ENCODE measurements around the gene ELOA.
A peak's percentile ranks its signal among the peaks of the same experiment; 100 is the strongest.
"Not testable (repeated sequence)": the region's sequence is repeated elsewhere in the genome, so short reads cannot be mapped to it uniquely, and the experiment has no call there.

The ELOA gene

DNA sequence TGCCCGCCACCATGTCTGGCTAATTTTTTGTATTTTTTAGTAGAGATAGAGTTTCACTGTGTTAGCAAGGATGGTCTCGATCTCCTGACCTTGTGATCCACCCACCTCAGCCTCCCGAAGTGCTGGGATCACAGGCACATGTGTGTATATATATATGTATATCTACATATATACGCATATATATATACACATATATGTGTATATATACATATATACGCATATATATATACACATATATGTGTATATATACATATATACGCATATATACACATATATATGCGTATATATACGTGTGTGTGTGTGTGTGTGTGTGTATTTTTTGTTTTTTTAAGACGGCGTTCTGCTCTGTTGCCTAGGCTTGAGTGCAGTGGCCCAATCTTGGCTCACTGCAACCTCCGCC, 39.9 kb downstream of the ELOA start:
- DNase-seq (ENCODE audit: low spot score): not testable (repeated sequence)

GRCh38 chr1:23784846-23785245, 41.6 kb downstream of the ELOA start:
- no peak for DNase-seq (ENCODE audit: low spot score)

DNA sequence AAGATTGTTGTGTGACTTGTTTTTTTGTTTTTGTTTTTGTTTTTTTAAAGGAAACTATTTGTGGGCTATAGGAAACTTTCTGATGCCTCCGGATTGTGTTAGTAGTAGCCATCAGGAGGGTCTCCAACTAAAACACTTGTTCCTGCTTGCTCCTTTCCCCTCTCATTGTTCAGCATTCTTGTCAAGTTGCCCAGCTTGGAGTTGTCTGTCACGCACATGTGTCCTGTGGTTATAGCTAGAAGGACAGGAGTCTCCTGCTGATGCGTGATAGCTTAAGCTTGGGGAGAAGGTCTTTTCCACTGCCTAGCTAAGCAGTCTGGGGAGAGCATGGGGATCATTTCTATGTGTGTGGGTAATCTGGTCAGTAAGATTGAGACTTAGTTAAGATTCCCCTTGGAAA, 44.4 kb downstream of the ELOA start:
- no peak for DNase-seq (ENCODE audit: low spot score)

DNA sequence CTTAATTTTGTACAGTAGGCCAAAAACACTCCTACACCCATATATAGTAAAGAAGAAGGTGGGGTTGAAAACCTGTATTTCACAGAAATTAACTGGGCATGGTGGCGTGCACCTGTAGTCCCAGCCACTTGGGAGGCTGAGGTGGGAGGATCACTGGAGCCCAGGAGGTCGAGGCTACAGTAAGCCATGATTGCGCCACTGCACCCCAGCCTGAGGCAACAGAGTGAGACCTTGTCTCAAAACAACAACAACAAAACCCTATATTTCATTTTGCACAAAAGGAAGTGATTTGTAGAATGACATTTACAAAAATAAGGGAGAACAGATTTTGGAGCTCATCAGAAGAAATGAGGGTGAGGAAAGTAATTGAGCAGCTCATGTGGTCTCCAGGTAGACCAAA, 45.4 kb downstream of the ELOA start:
- no peak for DNase-seq (ENCODE audit: low spot score)

DNA sequence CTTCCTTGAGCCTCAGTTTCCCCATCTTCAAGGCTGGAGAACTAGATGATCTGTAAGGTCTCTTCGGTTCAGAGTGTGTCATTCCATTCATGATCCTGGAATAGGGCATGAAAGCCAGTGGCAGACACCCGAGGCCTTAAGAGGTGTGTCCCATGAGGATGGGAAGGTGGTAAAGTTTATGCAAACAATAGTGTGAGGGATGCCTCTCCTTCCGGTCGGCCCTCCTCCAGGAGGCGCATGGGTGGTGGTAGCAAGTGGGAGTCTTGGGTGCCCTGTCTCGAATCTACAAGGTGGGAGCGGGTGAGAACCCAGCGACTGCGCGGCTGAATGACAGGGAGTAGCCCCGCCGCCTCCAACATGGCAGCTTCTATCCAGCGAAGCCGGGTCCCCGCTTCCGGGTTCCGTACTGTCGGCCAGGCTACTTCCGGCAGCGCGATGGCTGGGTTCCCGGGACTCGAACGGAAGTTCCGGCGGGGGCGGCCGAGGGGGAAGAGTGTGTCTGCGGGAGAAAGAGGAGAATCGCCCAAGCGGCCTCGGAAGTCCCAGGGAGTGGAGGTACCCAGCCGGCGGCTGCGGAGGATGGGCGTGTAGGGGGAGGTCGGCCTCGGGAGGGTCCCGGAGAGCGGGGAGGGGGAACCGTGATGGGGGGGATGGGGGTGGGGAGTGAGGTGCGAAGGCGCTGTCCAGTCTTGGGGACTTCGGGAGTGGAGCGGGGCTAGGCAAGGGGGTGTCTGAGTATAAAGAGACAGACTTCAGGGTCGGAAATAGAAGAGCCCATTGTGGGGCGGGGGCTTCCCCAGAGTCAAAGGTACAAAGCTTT, 47.6 kb downstream of the ELOA start, which contains the start of gene LYPLA2:
Gene LYPLA2, plus strand, starts transcription at position 450 of the 820 bp plus-strand sequence. CDS start 1,538 bp downstream, outside the sequence.
- DNase-seq (ENCODE audit: low spot score): peak; percentile 96

GRCh38 chr1:23791516-23792047, 48.3 kb downstream of the ELOA start:
- DNase-seq (ENCODE audit: low spot score): no peak

DNA sequence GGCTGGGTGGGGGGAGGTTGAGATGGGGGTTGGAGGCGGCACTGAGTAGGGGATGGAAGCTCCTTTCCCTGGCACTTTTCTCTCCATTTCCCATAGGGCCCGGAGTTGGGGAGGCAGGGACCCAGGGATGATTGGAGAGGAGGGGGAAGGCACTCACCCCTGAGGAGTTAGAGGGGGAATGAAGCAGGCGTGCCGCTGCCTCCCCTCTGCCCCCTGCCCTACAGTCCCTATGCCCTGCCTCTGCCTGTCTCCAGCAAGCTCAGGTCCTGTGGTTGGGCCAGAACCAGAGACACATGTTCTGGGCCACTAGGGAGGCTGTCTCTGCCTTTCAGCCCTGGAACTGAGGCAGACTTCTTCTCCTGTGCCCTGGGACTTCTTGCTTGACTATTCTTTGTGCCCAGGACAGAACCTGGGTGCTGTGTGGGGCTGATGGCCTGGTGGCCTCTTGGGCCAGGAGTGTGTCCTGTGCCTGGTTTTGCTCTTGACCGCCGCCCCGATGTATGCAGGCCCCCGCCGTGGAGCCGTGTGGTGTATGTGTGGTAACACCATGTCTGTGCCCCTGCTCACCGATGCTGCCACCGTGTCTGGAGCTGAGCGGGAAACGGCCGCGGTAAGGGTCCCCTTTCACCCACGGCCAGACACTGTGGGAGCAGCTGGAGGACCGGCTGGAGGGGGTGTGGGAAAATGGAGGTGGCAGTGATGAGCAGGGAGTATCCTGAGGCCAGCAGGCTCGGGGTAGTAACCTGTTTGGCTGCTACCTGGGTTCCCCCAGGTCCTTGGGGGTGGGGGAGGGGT, 49.1 kb downstream of the ELOA start:
- DNase-seq (ENCODE audit: low spot score): no peak

DNA sequence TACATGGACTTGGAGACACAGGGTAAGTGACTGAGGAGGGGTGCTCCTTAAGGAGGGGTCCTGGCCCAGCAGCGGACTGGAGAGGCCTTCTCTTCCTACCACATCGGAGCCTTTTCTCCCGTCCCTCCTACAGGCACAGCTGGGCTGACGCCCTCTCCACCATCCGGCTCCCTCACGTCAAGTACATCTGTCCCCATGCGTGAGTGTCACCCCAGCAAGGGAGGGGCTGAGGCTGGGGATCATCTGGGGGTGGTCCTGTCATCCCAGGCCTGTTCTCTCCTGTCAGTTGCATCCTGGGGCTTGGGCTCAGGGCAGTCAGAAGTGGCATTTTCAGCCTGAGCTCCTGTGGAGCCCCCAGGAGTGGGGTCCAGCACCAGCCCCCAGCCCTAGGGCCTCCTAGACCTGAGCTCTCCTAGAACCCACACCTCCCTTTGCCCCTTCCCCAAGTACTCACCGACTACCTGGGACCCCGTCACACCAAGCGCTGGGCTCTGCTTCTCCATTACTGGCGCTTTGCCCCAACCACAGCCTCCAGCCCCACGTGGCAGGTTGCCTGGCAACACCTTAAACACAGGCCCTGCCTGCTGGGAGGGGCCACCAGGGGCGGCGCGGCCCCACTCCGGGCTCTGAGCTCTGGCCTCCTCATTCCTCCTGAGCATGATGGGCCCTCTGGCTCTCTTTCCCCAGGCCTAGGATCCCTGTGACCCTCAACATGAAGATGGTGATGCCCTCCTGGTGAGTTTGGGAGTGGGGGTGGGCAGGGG, 49.9 kb downstream of the ELOA start:
- no peak for DNase-seq (ENCODE audit: low spot score)

- no peak for DNase-seq (ENCODE audit: low spot score)
These were observed 50.8 kb downstream of the ELOA start for GRCh38 chr1:23793861-23794731.

GRCh38 chr1:23794732-23795182, 51.5 kb downstream of the ELOA start:
- DNase-seq (ENCODE audit: low spot score): not testable (repeated sequence)

- no peak for DNase-seq (ENCODE audit: low spot score)
These were observed 52.6 kb downstream of the ELOA start for GRCh38 chr1:23795676-23796465.

DNA sequence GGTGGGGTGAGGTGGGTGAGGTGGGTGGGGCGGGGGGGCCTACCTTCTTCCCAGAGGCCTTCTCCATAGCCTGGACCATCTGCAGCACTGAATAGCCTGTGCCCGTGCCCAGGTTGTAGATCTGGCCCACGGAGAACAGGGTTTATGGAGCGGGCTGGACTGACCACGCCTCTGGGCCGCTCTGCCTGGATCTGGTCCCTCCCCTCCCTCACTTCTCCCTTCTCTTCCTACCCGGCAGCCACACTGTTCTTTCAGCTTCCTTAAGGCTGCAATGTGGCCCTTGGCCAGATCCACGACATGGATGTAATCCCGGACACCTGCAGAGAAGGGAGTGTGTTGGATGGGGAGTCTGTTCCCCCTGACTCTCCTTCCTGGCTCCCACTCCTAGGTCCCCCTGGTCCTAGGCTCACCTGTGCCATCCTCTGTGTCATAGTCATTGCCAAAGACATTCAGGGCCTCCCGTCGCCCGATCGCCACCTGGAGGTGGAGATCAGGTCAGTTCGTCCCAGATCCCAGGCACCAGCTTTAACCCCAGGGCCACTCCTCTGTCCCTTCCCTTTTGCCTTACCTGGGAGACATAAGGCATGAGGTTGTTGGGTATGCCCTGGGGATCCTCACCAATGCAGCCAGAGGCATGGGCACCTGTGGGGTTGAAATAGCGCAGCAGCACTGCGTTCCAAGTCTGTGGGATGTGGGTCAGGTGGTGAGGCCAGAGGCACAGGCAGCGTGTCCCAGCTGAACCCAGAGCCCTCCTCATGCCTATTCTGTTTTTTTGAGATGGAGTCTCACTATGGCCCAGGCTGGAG, 53.4 kb downstream of the ELOA start:
- no peak for DNase-seq (ENCODE audit: low spot score)

- DNase-seq (ENCODE audit: low spot score): no peak
These were observed 54.5 kb downstream of the ELOA start for GRCh38 chr1:23797478-23798448.

- DNase-seq (ENCODE audit: low spot score): no peak
These were observed 55.4 kb downstream of the ELOA start for GRCh38 chr1:23798662-23799142.

GRCh38 chr1:23799255-23799569, 55.9 kb downstream of the ELOA start:
- no peak for DNase-seq (ENCODE audit: low spot score)

- no peak for DNase-seq (ENCODE audit: low spot score)
These were observed 56.5 kb downstream of the ELOA start for GRCh38 chr1:23799570-23800399.

Data from left forelimb (tissue), 1 donor.